GM12878 (cell line): ENCODE data around the gene ASZ1. TPM values are rescaled to one million over a fixed set of nuclear protein-coding genes. Genes with fewer than 3 reads are reported as not detected.

ENCODE experiments used
- ATAC-seq: fragments of 200-7000 bp; cut with Tn5 transposase; 3 replicates; pipeline ENCODE4 v1.9.1; 2020; ENCODE audit warnings: mild to moderate bottlenecking, moderate library complexity
- BruUV-seq: library from RNA; stranded (reverse); fragments of 400-500 nt; replicated peaks from 2 replicates; lab custom pipeline; 2021; lab: Mats Ljungman, UMichigan
- CTCF ChIA-PET: fragments of 300-600 bp; sonication (Branson Sonifier 250); formaldehyde crosslinking; extraction: SDS; loops from one replicate; lab custom pipeline; 2021; ENCODE audit warnings: inconsistent platforms; lab: Yijun Ruan, JAX
- POLR2A ChIA-PET: fragments of 350-600 bp; formaldehyde crosslinking; extraction: SDS; loops from one replicate; lab custom pipeline; 2021; ENCODE audit warnings: inconsistent platforms; lab: Charles Lee
- RAD21 ChIA-PET: fragments of 300-600 bp; sonication (Branson Sonifier 250); formaldehyde crosslinking; loops from one replicate; lab custom pipeline; 2023; ENCODE audit warnings: antibody characterized with exemption; ENCODE audit not compliant: unreplicated experiment; lab: Charles Lee
- SMC1A ChIA-PET: fragments of 300-600 bp; sonication (Branson Sonifier 250); formaldehyde crosslinking; loops from one replicate; lab custom pipeline; 2023; ENCODE audit not compliant: unreplicated experiment, uncharacterized antibody; lab: Charles Lee
- DNase-seq: peaks from one replicate; pipeline ENCODE4 v3.0.0-alpha.2; 2011; ENCODE audit warnings: low read depth, low spot score
- FAIRE-seq: peaks from 3 replicates; lab custom pipeline; 2011; peaks lifted over from hg19 to GRCh38; lab: Jason Lieb, UNC
- H2AFZ ChIP-seq: 2 replicates; pipeline ENCODE4 v1.6.0; 2011; ENCODE audit warnings: low read depth, low read length, control low read depth; ENCODE audit not compliant: control insufficient read depth
- H3K27ac ChIP-seq: 2 replicates; pipeline ENCODE4 v1.5.1; 2011; ENCODE audit warnings: control low read depth; ENCODE audit not compliant: control insufficient read depth, insufficient read depth
- H3K27me3 ChIP-seq, 2 experiments: replicated peaks in 1 of 2; 2 replicates each; pipeline versions ENCODE4 v1.6.0 to v1.6.1; 2011; ENCODE audit warnings: low read length in 1 of 2; ENCODE audit not compliant: control insufficient read depth in 2 of 2, insufficient read depth in 2 of 2
- H3K36me3 ChIP-seq, 2 experiments: 2 replicates each; pipeline ENCODE4 v1.5.1; 2011; ENCODE audit warnings: low read length in 1 of 2; ENCODE audit not compliant: control insufficient read depth in 2 of 2, insufficient read depth in 2 of 2
- H3K4me1 ChIP-seq: 2 replicates; pipeline ENCODE4 v1.6.1; 2011; ENCODE audit warnings: mild to moderate bottlenecking, low read length, moderate library complexity, mixed read lengths; ENCODE audit not compliant: control insufficient read depth, insufficient read depth
- H3K4me2 ChIP-seq: 2 replicates; pipeline ENCODE4 v1.6.0; 2011; ENCODE audit warnings: control low read depth; ENCODE audit not compliant: control insufficient read depth, insufficient read depth
- H3K4me3 ChIP-seq: fragments of 200-600 bp; sonication (generic); 2 replicates; pipeline ENCODE4 v1.5.1; 2016
- H3K79me2 ChIP-seq: 2 replicates; pipeline ENCODE4 v1.6.0; 2011; ENCODE audit warnings: low read length; ENCODE audit not compliant: control insufficient read depth, insufficient read depth
- H3K9ac ChIP-seq: 2 replicates; pipeline ENCODE4 v1.8.0; 2011; ENCODE audit warnings: low read length, control low read depth, mixed read lengths; ENCODE audit not compliant: control insufficient read depth, insufficient read depth
- H3K9me3 ChIP-seq: replicated peaks from 3 replicates; pipeline ENCODE4 v1.5.1; 2011; ENCODE audit warnings: mild to moderate bottlenecking, low read length; ENCODE audit not compliant: control insufficient read depth, insufficient read depth
- H4K20me1 ChIP-seq: 2 replicates; pipeline ENCODE4 v1.6.0; 2011; ENCODE audit not compliant: control insufficient read depth, insufficient read depth
- CHD4 ChIP-seq: fragments of 200-600 bp; sonication (generic); IDR thresholded peaks from 2 replicates; pipeline ENCODE4 v1.6.1; 2016; ENCODE audit warnings: mild to moderate bottlenecking
- CREB1 ChIP-seq: IDR thresholded peaks from 2 replicates; pipeline ENCODE4 v1.6.1; 2012; ENCODE audit warnings: low read depth, mild to moderate bottlenecking, inconsistent platforms
- CTCF ChIP-seq, 3 experiments: IDR thresholded peaks in 2 of 3; conservative IDR thresholded peaks in 1 of 3; 2 replicates each; pipeline ENCODE4 v1.5.1; 2011; ENCODE audit warnings: low read depth in 3 of 3, low read length in 3 of 3, mild to moderate bottlenecking in 3 of 3, control low read depth in 2 of 3, moderate library complexity in 2 of 3, inconsistent platforms in 1 of 3, mixed read lengths in 1 of 3; ENCODE audit not compliant: control insufficient read depth in 2 of 3, insufficient read depth in 1 of 3; ENCODE audit errors: extremely low read depth in 1 of 3
- GATAD2B ChIP-seq: fragments of 450-650 bp; conservative IDR thresholded peaks from 2 replicates; pipeline ENCODE4 v1.6.1; 2017; ENCODE audit warnings: low read depth, mild to moderate bottlenecking, moderate library complexity
- MLLT1 ChIP-seq: fragments of 450-650 bp; IDR thresholded peaks from 2 replicates; pipeline ENCODE4 v1.6.1; 2016; ENCODE audit warnings: mild to moderate bottlenecking
- MYB ChIP-seq: fragments of 150-350 bp; IDR thresholded peaks from 2 replicates; pipeline ENCODE4 v1.6.1; 2014; ENCODE audit warnings: mild to moderate bottlenecking, low read depth, low read length, borderline replicate concordance
- RAD21 ChIP-seq: IDR thresholded peaks from 2 replicates; pipeline ENCODE4 v1.6.1; 2011; ENCODE audit warnings: mild to moderate bottlenecking, low read depth, low read length, moderate library complexity; ENCODE audit not compliant: insufficient read depth
- RAD51 ChIP-seq: fragments of 450-650 bp; IDR thresholded peaks from 2 replicates; pipeline ENCODE4 v1.6.1; 2016; ENCODE audit warnings: moderate library complexity, mild to moderate bottlenecking, inconsistent platforms
- RELA ChIP-seq: fragments of 450-650 bp; IDR thresholded peaks from 2 replicates; pipeline ENCODE4 v1.8.0; 2014; ENCODE audit warnings: borderline replicate concordance; ENCODE audit not compliant: partially characterized antibody
- SMC3 ChIP-seq: IDR thresholded peaks from 2 replicates; pipeline ENCODE4 v1.6.1; 2011; ENCODE audit warnings: low read length, improper control_type of control experiment, borderline replicate concordance
- SUPT20H ChIP-seq: IDR thresholded peaks from 2 replicates; pipeline ENCODE4 v1.6.1; 2011; ENCODE audit warnings: low read depth, mild to moderate bottlenecking, low read length, moderate library complexity, borderline replicate concordance; ENCODE audit not compliant: control insufficient read depth
- WGBS: methylation state at CpG from one replicate; pipeline ENCODE4 v1.1.6; 2016; ENCODE audit warnings: low lambda C conversion rate; ENCODE audit not compliant: insufficient replicate concordance, insufficient coverage; ENCODE audit errors: missing lambda C conversion rate; 5-methylcytosine and 5-hydroxymethylcytosine counted together
- in situ Hi-C: fragments of 300-500 bp; cut with MboI; formaldehyde crosslinking; loops from 9 replicates; pipeline ENCODE4 v1.14.3; 2018; ENCODE audit warnings: mixed read lengths
- intact Hi-C: fragments of 100-400 bp; cut with micrococcal nuclease; formaldehyde crosslinking; loops from one replicate; pipeline ENCODE4 v1.14.2; 2022; ENCODE audit not compliant: unreplicated experiment
- polyA plus RNA-seq, 11 experiments: library from polyadenylated mRNA; depleted of rRNA in 4 of 11; unstranded in 6 of 11; stranded (reverse) in 5 of 11; fragments of >200 nt; fragmentation: Nextera tagmentation in 4 of 11; fragmentation: Illumina TruSeq in 1 of 11; extraction: Ambion mirVana in 4 of 11; extraction: Trizol in 1 of 11; gene quantifications; 1 replicate in 1 of 11; 2 replicates in 10 of 11; pipeline versions ENCODE4 v1.2.1 to v1.2.3, GENCODE V29; 2011 to 2016; ENCODE audit warnings: inconsistent platforms in 2 of 11, missing spikeins in 2 of 11, low read depth in 1 of 11
- total RNA-seq, 4 experiments: library from RNA; depleted of rRNA in 3 of 4; stranded (reverse); fragments of >200 nt in 3 of 4; fragmentation: Illumina TruSeq in 1 of 4; extraction: Trizol in 1 of 4; gene quantifications; 2 replicates each; pipeline versions ENCODE4 v1.2.1 to v1.2.3, GENCODE V29; 2013 to 2021

ASZ1 gene
- total and polyA plus RNA-seq, 10 of the 15 experiments (the other 5 are each of a cell fraction or from before 2014, with no cell fraction given), result 0.04 to 0.09 (median 0.06) TPM; not detected in 5

DNA sequence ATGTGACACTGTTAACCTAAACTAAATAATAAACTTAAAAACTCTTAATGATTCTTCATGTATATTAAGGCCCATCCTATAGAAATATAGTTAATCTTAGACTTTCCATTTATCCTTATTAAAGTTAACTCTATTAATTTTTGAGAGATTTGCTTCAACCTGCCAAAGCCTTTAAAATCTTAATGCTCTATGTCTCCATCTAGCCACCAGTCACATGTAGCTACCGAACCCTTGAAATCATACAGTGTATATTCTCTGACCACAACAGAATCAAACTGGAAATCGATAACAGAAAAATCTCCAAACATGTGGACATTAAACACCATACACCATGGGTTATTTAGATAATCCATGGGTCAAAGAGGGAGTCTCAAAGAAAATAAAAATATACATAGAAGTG lies 51.9 kb downstream of the ASZ1 start:
- BruUV-seq, result no TSS peak
- Histone ChIP-seq H3K27me3 (no peaks in the 10 kb centered on the region), H4K20me1 (no peaks in the 10 kb centered on the region), H3K9ac (no peak overlapping the region), H3K4me1 (no peaks in the 10 kb centered on the region), H3K9me3 (no peaks in the 10 kb centered on the region; the same call in 2 of the 3 replicates), H3K36me3 (no peaks in the 10 kb centered on the region), H3K4me3 (no peak overlapping the region), H3K79me2 (no peaks in the 10 kb centered on the region), H2AFZ (no peak overlapping the region), H3K4me2 (no peak overlapping the region), H3K27ac (no peak overlapping the region)
- FAIRE-seq (no peak), DNase-seq (no peak), ATAC-seq (no peak)
- 15% methylated on average over 2 of the region's 2 CpGs for WGBS
- SMC1A ChIA-PET, result interaction anchor here (1.0 to 3.6 kb wide), 9 partner anchors 9 to 162 kb away, joined by 3 to 19 read pairs (median 7); no protein-coding TSS in a partner anchor
- POLR2A ChIA-PET, result interaction anchor here (1.2 kb wide), 1 partner anchor 63 kb away, joined by 3 read pairs; no protein-coding TSS in a partner anchor
- intact Hi-C loops (no loop called here), in situ Hi-C loops (no loop called here)
- RAD21 ChIA-PET, result interaction anchor here (1.1 to 3.4 kb wide), 5 partner anchors 9 to 162 kb away, joined by 5 to 16 read pairs (median 11); no protein-coding TSS in a partner anchor
- peak in 1 of 3 experiments; percentile 22; a peak in 2 of 6 replicates for TF ChIP-seq CTCF (IDR thresholded peaks at IDR 0.05 in 2 of 3, conservative IDR thresholded peaks at IDR 0.05 in 1 of 3; ENCODE audit: control insufficient read depth in 2 of 3, extremely low read depth in 1 of 3, insufficient read depth in 1 of 3, low read depth in 3 of 3, low read length in 3 of 3)
- no peak for TF ChIP-seq CHD4
- TF ChIP-seq SUPT20H, result no peak
- no peak for TF ChIP-seq GATAD2B
- TF ChIP-seq RELA, result no peak
- TF ChIP-seq RAD21, result 0 out of 2 replicates have a peak, but pooled peaks have one; percentile 22
- TF ChIP-seq MLLT1, result no peak
- TF ChIP-seq SMC3, result 0 out of 2 replicates have a peak, but pooled peaks have one; percentile 18
- TF ChIP-seq MYB, result no peak
- no peak for TF ChIP-seq CREB1
- TF ChIP-seq RAD51, result 0 out of 2 replicates have a peak, but pooled peaks have one; percentile 12
- CTCF ChIA-PET, result interaction anchor here (0.7 to 4.7 kb wide), 6 partner anchors 10 to 162 kb away, joined by 3 to 22 read pairs (median 4); no protein-coding TSS in a partner anchor
